Esophagus squamous epithelium (tissue), 5 donors: ENCODE results near the gene SPTBN4. TPM values are rescaled to one million over a fixed set of nuclear protein-coding genes. Genes with fewer than 3 reads are reported as not detected.

Experiments
- DNase-seq: peaks from one replicate; lab custom pipeline; 2025; lab: John Stamatoyannopoulos, UW
- H3K27ac ChIP-seq, 4 donors: fragments of 200-600 bp; sonication (generic); one replicate each; pipeline ENCODE4 v1.5.1; 2016 to 2019; ENCODE audit warnings: mild to moderate bottlenecking in 1 of 4
- H3K27me3 ChIP-seq, 4 donors: fragments of 200-600 bp; sonication (generic); 1 replicate in 3 of 4; 2 replicates in 1 of 4; pipeline versions ENCODE4 v1.5.1 to v1.6.0; 2017 to 2021; ENCODE audit warnings: antibody characterized with exemption in 1 of 4
- H3K36me3 ChIP-seq, 3 donors: fragments of 200-600 bp; sonication (generic); one replicate each; pipeline ENCODE4 v1.5.1; 2016 to 2019
- H3K4me1 ChIP-seq, 3 donors: fragments of 200-600 bp; sonication (generic); one replicate each; pipeline ENCODE4 v1.5.1; 2017 to 2019
- H3K4me3 ChIP-seq, 4 donors: fragments of 200-600 bp; sonication (generic); 1 replicate in 3 of 4; 2 replicates in 1 of 4; pipeline ENCODE4 v1.5.1; 2016 to 2019; ENCODE audit warnings: mild to moderate bottlenecking in 2 of 4, moderate library complexity in 1 of 4
- H3K9me3 ChIP-seq, 3 donors: fragments of 200-600 bp; sonication (generic); one replicate each; pipeline ENCODE4 v1.5.1; 2016 to 2019
- POLR2A ChIP-seq, 4 donors: fragments of 450-650 bp; IDR thresholded peaks; one replicate each; pipeline ENCODE4 v1.6.1; 2017; ENCODE audit warnings: antibody characterized with exemption in 4 of 4, mild to moderate bottlenecking in 4 of 4, moderate library complexity in 3 of 4
- WGBS, 2 donors: methylation state at CpG; one replicate each; pipeline ENCODE4 v1.1.5; 2018; 5-methylcytosine and 5-hydroxymethylcytosine counted together
- intact Hi-C: fragments of 100-400 bp; cut with DNase I; formaldehyde crosslinking; loops from one replicate; pipeline ENCODE4 v1.15.0; 2022
- total RNA-seq, 4 donors: library from RNA; depleted of rRNA; stranded (reverse); fragments of >200 nt; gene quantifications; one replicate each; pipeline ENCODE4 v1.1.0, GENCODE V29; 2016
- TF ChIP-seq, protein P1 (sequence below), 6 experiments: fragments of 450-650 bp in 4 of 6; fragments of 200-600 bp in 2 of 6; sonication (generic) in 2 of 6; IDR thresholded peaks; one replicate each; pipeline ENCODE4 v1.5.1; 2016 to 2019; ENCODE audit warnings: antibody characterized with exemption in 6 of 6, mild to moderate bottlenecking in 4 of 6, moderate library complexity in 4 of 6
- donor health status: DM: yes; HTN: yes; CAD: no.

The SPTBN4 gene
- total RNA-seq, 4 donors from 2014 or later = 0.08 to 2.0 (median 1.2) TPM

DNA sequence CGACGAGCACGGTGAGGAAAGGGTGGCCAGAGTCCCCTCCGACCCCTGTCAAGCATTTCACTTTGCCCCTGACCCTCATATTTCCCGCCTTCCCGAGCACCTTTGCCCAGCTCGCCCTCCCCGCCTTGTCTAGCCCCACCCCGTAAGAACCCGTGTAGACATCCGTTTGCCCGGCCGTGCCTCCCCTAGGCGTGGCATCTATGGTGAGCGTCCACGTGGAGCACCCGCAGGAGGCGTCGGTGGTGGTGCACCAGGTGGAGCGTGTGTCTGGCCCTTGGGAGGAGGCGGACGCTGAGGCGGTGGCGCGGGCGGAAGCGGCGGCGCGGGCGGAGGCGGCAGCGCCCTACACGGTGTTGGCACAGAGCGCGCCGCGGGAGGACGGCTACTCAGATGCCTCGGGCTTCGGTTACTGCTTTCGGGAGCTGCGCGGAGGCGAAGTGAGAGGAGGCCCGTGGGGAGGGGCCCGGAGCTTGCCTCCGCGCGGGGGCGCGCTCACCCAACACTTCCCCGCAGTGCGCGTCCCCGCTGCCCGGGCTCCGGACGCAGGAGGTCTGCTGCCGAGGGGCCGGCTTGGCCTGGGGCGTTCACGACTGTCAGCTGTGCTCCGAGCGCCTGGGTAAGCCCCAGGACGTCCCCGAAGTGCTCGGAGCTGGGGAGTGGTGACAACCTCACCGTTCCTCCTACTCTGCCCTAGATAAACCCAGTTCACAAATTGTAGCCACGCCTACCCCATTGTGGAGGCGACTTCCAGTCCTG is 138.6 kb downstream of the SPTBN4 start:
- intact Hi-C loops = loop anchor here (5.0 to 10.0 kb wide), 2 partner anchors 112 to 181 kb away; partner anchors contain the start of genes COQ8B, ITPKC and SERTAD1
- peaks cover 71 to 99% (median 72%) of the 10 kb centered on the region in 3 donors for H3K4me1 ChIP-seq
- H3K4me3 ChIP-seq = peak overlapping the region; percentile 38 to 81 (median 55)
- 2 to 6% methylated on average over 10 to 14 of the region's 71 CpGs for WGBS, 2 donors
- DNase-seq = no peak
- peak overlapping the region; percentile 95 to 97 (median 96) for H3K27ac ChIP-seq
- H3K9me3 ChIP-seq = no peaks in the 10 kb centered on the region
- peaks cover 0 to 13% (median 0%) of the 10 kb centered on the region in 4 donors for H3K27me3 ChIP-seq
- no peaks in the 10 kb centered on the region for H3K36me3 ChIP-seq
- peak in 3 of 4 donors; percentile 45 to 75 (median 64) for TF ChIP-seq POLR2A (IDR thresholded peaks at IDR 0.05)
- TF ChIP-seq, protein P1, sequence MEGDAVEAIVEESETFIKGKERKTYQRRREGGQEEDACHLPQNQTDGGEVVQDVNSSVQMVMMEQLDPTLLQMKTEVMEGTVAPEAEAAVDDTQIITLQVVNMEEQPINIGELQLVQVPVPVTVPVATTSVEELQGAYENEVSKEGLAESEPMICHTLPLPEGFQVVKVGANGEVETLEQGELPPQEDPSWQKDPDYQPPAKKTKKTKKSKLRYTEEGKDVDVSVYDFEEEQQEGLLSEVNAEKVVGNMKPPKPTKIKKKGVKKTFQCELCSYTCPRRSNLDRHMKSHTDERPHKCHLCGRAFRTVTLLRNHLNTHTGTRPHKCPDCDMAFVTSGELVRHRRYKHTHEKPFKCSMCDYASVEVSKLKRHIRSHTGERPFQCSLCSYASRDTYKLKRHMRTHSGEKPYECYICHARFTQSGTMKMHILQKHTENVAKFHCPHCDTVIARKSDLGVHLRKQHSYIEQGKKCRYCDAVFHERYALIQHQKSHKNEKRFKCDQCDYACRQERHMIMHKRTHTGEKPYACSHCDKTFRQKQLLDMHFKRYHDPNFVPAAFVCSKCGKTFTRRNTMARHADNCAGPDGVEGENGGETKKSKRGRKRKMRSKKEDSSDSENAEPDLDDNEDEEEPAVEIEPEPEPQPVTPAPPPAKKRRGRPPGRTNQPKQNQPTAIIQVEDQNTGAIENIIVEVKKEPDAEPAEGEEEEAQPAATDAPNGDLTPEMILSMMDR (IDR thresholded peaks at IDR 0.05) = peak in 4 of 6 experiments; percentile 15 to 49 (median 21)

DNA sequence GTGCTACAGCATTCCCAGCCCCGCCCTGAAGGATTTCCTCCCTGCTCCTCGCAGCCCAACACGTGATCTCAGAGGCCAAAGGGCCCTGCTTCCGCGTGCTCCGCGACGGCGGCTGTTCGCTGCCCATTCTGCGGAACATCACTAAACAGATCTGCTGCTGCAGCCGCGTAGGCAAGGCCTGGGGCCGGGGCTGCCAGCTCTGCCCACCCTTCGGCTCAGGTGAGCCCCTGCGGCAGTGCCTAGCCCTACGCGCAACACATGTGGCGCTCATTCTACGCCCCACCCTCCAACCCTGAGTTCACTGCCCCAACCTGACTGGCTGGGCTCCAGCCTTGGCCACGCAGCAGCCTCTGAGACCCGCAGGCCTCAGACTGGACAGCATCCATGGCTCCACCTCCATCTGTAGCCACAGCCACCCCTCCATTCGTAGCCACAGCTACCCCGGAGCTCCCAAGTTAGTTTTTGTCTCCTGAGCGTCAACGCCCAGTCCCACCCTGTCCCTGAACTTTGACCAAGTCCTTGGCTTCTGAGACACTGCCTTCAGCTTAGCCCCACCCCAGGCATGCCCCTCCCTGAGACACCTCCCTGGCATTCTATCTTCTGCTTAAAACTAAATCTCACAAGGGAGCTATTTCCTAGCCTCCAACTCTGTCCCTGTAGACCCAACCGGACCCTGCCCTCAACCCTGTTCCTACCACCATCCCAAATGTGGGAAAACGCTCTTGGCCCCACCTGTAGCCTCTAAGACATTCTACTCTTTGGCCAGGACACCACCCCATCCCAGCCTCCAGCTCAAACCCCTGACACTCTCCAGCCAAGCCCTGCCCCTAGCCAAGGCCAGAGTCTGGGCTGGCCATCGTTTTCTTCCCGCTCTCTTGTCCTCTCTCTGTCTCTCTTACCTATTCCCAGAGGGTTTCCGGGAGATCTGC is 140.8 kb downstream of the SPTBN4 start:
- H3K36me3 ChIP-seq = no peaks in the 10 kb centered on the region
- H3K27ac ChIP-seq = peak overlapping the region; percentile 95 to 97 (median 96)
- WGBS, 2 donors = 44 to 58% methylated on average over 21 to 24 of the region's 31 CpGs
- H3K4me3 ChIP-seq = peak overlapping the region in 2 of 4 donors; percentile 7 to 28
- no peak for DNase-seq
- peaks cover 63 to 99% (median 66%) of the 10 kb centered on the region in 3 donors for H3K4me1 ChIP-seq
- H3K27me3 ChIP-seq = no peaks in the 10 kb centered on the region
- no peak for TF ChIP-seq POLR2A (IDR thresholded peaks at IDR 0.05)
- H3K9me3 ChIP-seq = no peaks in the 10 kb centered on the region
- intact Hi-C loops = loop anchor here (5.0 to 10.0 kb wide), 2 partner anchors 110 to 183 kb away; partner anchors contain the start of genes COQ8B, ITPKC and SERTAD1

DNA sequence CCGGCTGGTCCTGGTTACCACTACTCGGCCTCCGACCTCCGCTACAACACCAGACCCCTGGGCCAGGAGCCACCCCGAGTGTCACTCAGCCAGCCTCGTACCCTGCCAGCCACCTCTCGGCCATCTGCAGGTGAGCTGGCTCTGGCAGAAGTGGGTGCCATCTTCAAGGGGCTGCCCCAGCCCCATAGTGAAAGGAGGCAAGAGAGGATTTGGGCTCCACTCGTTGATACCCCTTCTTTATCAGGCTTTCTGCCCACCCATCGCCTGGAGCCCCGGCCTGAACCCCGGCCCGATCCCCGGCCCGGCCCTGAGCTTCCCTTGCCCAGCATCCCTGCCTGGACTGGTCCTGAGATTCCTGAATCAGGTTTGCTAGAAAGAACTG is 141.4 kb downstream of the SPTBN4 start:
- H3K36me3 ChIP-seq = no peaks in the 10 kb centered on the region
- peaks cover 58 to 98% (median 64%) of the 10 kb centered on the region in 3 donors for H3K4me1 ChIP-seq
- no peak overlapping the region for H3K4me3 ChIP-seq
- H3K27ac ChIP-seq = peak overlapping the region; percentile 95 to 97 (median 96)
- intact Hi-C loops = loop anchor here (5.0 to 10.0 kb wide), 2 partner anchors 109 to 183 kb away; partner anchors contain the start of genes COQ8B, ITPKC and SERTAD1
- no peaks in the 10 kb centered on the region for H3K9me3 ChIP-seq
- no peak for TF ChIP-seq POLR2A (IDR thresholded peaks at IDR 0.05)
- TF ChIP-seq, protein P1 (IDR thresholded peaks at IDR 0.05) = no peak
- no peak for DNase-seq
- H3K27me3 ChIP-seq = no peaks in the 10 kb centered on the region
- 87 to 95% methylated on average over 3 to 4 of the region's 14 CpGs for WGBS, 2 donors

- Histone ChIP-seq H3K4me1 (peaks cover 62 to 98% (median 63%) of the 10 kb centered on the region in 3 donors), H3K36me3 (no peaks in the 10 kb centered on the region), H3K27ac (peak overlapping the region; percentile 94 to 97 (median 95)), H3K9me3 (no peaks in the 10 kb centered on the region), H3K27me3 (no peaks in the 10 kb centered on the region), H3K4me3 (peak overlapping the region in 3 of 4 donors; percentile 57 to 74 (median 59))
- TF ChIP-seq, protein P1 (IDR thresholded peaks at IDR 0.05) = no peak
- no peak for TF ChIP-seq POLR2A (IDR thresholded peaks at IDR 0.05)
- DNase-seq = no peak
- intact Hi-C loops = loop anchor here (5.0 to 10.0 kb wide), 2 partner anchors 108 to 184 kb away; partner anchors contain the start of genes COQ8B, ITPKC and SERTAD1
- WGBS, 2 donors = 64 to 74% methylated on average over 4 of the region's 4 CpGs
Measured at GRCh38 chr19:40608957-40609356, 142.2 kb downstream of the SPTBN4 start.
